HG02973 (cell line): Measurements from ENCODE around the gene RHOJ.
"Not testable (repeated sequence)": the region's sequence is repeated elsewhere in the genome, so short reads cannot be mapped to it uniquely, and the experiment has no call there.

Experiments
- ATAC-seq: cut with Tn5 transposase; IDR thresholded peaks from one replicate; pipeline ENCODE4 v1.9.1; 2021; ENCODE audit warnings: moderate library complexity; ENCODE audit not compliant: unreplicated experiment

Gene RHOJ

DNA sequence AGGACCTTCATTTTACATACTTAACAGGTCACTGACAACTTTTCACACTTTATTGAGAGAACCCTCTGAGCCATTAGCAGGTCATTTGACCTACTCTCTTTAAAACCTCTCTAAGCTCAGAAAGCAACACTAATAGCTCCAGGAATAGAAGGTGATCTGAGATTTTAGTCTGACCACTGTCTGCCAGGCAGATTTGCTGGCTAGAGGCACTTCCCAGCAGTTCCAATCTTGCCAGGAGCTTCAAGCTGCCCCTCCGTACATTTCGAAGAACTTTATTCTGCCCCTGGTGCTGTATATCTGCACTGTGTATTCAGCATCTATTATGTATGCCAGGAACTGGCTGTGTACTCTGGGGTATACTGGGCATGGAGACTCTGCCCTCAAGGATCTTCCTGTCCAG, 58.2 kb downstream of the RHOJ start:
- no peak for ATAC-seq

DNA sequence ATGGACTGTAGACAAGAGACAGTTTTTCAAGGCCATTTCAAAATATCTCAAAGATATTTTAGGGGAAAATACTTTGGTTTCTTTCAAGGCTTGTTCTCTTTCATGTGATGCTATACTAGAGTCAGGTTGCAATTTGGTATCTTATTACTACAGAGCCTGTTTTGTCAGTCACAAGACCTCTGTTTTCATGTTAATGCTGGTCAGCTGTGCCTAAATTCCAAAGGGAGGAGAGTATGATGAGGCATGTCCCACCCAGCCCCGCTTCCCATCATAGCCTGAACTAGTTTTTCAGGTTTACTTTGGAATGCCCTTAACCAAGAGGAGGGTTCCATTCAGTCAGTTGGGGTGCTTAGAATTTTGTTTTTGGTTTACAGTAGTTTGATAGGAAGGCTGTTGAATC, 61.9 kb downstream of the RHOJ start:
- no peak for ATAC-seq

DNA sequence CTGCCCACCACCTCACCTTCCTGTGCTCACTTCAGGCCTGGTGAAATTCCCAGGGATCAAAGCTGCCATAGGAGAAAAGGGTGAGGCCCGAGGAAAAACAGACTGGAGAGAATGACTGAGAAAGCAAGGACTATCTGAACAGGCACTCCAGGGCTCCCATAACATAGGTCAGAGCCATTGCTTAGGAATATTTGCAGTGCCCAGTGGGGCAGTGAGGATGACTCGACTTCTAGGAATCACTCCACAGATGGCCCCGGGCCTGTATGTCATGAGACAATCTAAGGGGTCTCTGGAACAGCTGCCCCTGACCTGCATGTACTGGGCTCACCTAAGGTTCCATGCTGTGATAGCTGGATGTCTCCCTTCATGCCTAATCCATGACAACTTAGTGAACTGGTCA, 62.9 kb downstream of the RHOJ start:
- no peak for ATAC-seq

DNA sequence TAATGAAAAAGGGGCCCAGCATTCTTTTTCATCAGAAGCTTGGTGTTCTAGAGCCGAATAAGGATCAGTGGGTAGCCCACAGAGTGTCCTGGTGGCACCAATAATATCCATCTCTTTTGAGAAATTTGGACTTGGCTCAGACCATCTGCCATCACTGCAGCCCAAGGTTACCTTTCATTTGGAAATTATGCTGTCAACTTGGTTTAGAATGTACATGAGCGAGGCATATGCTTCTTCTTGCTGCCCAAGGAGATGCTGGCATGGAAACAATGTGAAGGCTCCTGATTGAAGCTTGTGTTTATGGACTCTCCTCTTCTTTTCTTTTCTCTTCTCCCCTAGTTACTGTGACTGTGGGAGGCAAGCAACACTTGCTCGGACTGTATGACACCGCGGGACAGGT, 64.5 kb downstream of the RHOJ start:
- no peak for ATAC-seq

DNA sequence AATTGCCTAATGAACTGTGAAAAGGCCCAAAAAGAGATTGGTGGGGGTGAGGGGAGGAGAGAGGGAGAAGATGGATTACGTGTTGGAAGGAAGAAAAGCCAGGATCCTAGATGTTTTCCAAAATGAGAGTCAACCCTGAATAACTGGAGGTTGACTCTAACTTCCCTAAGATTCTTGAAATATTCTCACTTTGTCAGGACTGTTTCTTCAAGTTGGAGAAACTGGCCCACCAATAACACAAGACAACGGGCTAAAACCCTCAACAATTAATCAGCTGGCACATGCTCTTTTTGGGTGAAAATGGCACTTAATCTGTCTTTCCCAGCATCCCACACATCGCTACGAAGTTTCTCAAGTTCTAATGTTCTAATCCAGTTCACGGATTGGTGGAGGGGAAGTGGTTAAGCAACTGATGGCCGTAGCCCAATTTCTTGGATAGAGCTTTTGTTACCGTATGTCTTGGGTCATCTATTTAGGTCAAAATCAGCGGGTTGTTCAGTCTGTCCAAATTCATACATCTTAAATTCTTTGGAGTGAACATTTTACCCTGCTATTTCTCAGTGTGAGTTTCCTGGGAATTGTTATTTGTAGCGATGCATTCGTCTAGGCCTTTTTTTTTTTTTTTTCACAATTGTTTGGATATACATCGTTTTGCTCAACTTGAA, 65.5 kb downstream of the RHOJ start:
- no peak for ATAC-seq

DNA sequence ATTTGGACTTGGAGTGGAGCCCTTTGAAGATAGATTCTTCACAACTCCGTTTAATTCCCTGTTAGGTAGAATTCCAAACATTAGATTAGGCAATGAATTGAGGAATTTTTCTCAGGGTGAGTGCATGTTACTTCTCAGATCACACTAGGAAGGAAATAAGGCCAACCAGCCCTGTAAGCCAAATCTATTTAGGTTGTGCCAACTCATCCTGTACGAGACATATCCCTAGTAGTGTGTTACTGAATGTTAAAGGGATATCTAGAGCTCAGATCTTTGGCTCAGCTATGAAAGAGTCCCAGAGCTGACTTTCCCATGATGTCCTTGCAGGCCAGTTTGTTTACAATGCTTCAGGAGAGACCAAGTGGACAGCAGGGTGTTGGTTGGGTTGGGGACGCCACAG, 68.9 kb downstream of the RHOJ start:
- no peak for ATAC-seq

DNA sequence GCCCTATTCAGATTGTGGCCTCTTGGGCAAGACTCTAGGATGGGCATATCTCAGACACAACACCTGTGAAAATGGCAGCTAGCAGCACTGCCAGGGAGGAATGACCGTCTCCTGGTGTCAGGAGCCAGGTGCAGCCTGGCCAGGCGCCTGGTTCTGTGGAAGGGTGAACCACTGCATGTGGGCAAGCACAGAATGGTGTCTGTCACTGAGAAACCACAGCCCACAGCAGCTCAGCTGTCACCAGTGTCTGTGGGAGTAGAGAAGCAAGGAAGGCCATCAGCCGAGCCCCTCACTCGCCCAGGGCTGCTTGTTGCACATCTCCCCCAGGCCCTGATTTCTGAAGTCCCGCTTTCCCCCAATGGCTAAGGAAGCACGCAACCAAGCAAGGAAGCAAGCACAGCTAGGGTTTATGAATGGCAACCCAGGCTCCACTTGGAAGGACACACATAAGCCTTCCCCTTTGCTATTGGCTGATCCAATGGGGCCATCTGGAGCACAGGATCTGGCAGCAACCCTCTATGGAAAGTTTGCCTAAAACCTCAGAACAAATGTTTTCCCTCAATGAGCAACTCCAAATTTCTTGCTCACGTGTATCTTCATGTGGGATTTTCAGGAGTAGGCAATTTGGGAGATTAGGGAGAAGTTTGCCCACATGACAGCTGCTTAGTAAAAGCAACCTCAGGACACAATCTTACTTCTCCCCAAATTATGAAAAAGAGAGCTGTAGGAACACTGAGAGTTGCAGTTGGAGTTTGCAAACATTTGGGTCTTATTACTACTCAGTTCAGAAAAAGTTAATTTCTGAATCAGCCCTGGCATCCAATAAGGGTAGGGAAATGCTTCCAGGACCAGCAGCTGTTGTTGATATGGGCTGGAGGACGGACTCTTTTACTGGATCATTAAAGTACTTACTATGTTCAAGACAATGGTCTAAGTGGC, 69.7 kb downstream of the RHOJ start:
- no peak for ATAC-seq

DNA sequence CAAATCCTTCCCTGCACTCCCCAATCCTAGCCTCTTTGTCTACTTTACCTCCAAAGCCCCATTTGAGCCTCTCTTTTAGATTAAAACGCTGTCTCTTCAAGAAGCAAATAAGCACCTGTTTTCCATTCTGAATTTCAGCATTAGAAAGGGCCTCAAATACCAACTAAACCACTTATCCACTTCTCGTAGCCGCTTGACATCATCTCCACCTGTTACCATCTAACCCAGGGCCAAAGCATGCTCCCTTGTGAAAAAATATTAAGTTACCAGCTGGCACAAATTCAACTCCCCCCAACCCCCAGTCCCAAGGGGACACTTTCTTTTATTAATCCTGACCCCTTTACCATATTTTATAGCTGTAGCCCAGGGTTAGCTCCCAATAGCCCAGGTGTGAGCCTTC, 71.4 kb downstream of the RHOJ start:
- no peak for ATAC-seq

DNA sequence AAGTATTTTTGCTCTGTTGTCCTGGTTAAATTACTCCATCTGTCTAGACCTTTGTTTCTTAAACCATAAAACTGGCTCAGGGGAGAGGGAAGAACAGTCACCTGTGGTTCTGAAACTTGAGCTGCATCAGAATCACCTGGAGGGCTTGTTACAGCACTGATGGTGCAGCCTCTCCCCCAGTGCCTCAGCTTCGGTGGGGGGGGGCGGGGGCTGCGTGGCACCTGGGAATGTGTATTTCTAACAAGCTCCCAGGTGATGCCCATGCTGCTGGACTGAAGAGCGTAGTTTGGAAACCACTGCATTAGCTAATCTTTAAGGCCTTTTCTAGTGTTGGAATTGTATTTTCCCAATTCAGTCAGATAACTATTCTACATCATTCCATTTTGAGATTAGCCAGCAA, 71.8 kb downstream of the RHOJ start:
- no peak for ATAC-seq

DNA sequence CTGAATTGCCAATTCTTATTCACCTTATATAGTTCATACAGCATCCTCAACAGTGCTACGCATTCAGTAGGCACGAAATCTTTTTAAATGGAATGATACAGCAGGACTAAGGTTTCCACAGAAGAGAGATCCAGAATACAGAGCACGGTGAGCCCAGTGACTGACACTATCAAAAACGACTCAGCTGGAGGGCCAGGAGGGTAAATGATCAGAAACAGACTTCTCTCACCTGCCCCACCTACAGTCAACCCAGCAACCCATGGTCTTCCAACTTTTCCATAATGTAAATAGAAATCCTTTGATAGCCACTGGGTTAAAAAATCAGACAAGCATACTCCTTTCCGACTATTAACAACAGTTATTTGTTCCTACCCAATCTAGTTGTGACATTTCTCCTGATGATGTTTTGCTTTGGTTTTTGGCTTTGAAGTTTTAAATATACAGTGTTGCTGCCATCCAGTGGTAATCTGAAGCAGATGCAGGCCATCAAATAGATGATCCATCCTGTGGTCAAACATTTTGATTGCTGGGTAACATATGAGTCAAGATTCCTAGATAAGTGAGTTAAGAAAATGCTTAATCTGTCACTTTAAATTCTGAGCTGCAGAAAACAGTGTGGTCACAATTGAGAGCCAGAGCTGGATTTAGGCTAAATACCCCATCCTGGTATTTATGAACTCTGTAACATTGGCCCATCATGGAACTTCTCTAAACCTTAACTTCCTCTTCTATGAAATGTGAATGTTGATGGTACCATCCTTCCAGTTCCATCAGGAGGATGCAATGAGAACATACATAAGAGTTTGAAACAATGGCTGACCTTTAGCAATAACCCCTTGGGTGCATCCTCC, 72.5 kb downstream of the RHOJ start:
- peak; percentile 60 for ATAC-seq

DNA sequence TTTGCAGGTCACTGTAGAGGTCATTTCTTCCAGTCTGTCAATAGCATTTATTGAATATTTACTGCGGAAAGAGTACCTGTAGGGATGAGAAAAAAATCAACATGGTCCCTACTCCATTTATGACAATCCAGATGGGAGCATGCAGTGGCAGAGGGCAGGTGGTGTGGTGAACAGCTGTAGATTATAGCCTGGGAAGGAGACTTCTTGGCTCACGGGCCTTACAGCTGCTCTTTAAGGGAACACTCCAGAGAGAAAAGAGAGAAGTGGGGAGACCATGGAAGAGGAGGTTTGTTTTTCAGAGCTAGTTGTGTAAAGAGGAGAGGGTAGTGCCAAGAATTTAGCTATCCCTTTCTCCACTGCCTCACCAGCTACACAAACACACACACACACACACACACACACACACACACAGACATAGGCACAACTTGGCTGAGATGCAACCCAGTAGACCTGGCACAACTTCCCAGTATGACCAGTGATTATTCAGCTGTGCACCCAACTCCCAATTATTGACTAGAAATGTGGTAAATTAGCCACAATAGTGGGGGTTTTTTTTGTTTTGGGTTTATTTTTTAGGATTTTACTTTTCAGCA, 73.4 kb downstream of the RHOJ start:
- ATAC-seq = no peak

DNA sequence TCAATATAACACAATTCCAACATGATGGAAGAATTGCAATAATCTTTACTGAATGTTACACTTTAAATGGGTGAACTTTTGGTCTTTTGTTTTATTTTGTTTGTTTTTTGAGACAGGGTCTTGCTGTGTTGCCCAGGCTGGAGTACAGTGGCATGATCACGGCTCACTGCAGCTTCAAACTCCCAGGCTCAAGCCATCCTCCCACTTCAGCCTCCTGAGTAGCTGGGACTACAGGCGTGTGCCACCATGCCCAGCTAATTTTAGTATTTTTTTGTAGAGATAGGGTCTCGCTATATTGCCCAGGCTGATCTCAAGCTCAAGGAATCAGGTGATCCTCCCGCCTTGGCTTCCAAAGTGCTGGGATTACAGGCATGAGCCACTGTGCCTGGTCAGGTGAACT, 75.7 kb downstream of the RHOJ start:
- not testable (repeated sequence) for ATAC-seq

DNA sequence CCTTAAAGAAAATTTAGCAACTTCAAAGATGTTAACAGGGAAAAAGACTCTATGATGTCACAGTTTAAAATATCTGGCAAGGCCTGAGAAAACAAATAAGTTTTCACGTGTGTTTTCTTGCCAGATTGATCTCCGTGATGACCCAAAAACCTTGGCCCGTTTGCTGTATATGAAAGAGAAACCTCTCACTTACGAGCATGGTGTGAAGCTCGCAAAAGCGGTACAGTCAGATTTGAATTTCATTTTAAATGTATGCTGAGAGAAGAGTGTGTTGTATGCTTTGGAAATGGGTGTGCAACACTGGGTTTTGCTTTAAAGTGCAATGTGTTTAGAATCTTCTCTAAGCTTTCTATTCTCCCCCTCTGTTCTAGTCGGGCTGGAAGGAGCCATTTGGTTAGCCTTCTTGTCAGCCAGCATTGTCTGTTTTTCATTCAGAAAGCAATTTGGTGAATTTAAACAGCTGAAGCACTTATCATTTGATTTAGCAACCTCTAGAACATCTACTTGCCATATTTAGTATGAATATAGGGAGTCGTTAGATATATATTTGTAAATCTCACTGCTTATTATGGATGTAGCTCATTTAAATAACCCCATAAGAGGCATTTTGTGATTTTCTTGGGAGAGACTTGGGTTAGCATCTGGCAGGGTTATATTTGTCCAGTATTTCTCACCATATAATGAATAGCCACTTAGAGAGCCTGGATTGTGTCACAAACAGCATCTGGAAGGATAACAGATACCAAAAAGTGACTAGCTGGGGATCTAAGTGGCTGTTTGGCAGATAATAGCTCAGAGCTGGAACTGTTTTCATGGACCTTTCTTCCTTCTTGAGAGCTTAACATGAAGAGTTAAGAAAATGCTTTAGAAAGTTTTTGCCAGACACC, 79.0 kb downstream of the RHOJ start:
- no peak for ATAC-seq

DNA sequence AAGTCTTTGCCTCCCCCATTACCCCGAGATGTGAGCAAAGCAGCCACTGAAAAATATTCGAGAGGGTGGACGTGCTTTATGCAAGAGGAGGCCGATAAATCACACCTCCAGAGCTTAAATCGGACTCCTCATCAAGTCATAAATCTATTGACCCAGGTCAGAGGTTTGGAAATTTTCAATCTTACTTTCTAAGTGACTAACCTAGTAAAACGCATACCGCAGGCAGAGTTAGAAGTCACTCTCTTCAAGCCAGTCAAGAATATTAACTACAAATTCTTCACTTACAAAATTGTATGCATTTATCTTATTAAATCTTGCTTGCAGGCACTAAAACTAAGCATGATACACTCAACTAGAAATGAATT, 79.6 kb downstream of the RHOJ start:
- ATAC-seq = no peak

DNA sequence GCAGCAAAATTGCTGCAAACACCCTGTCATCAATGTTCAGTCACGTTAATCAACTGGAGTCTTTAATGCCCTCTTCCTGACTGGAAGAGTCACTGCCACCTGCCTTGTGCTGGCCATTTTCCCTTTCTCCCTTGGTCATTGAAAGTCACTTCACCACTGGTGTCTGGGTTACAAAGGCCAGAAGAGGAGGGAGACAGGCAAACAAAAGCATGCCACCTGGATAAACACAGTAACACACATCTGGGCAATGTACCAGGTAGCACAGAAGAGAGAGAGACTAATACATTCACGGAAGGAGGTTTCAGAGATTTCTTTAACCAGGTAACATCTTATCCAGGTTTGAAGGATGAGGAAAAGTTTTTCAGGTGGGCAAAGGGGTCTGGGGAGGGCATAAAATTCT, 81.8 kb downstream of the RHOJ start:
- no peak for ATAC-seq

DNA sequence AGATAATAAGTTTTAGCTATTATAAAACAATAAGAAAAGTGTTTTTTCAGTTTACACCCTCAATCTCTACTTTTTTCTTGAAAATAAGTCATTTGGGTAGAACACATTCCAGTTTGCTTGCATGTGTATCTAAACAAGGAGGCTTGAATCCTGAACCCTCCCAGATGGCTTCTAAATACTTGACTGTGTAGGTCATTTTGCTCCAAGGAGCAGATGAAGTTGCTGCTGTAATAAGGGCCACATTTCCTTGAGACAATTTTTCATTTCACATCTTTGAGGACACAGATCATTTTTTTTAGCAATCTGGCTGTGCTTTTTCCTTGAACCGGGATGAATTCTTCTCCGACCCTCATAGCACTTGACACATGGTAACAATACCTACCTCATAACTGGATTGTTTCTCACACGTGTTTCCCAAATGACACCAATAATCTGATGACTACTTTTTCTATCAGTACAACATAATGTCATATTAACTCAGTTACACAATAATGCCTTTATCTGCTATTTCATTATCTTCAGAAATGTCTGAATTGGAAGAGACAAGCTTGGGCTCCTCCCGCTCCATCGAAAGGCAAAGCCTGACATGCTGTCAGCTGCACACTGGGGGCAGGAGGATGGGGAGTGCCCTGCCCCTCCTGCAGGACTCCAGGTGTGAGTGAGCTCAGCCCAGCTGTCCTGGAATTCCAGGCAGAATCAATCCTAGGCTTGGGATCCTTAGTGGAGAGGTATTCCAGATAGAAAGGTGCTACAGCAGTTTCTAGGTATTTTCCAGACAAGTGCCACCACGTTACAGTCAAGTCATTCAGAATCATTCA, 83.6 kb downstream of the RHOJ start:
- no peak for ATAC-seq

DNA sequence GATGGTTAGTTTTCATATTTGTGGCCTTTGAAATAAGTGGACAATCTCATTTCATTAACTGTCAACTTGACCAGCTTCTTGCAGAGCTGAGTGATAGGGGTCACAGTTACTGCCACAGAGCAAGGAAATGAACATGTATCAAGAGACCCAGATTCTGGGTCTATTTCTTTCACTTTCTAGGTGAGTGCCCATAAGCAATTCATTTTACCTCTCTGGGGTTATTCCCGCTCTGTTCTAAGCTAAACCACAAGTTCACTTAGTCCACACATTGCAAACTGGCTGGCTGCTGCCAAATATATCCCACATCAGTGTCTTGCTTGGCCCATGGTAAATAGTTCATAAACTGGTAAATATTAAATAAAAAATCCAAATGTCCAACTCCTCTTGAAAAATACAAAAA, 84.6 kb downstream of the RHOJ start:
- ATAC-seq = no peak

DNA sequence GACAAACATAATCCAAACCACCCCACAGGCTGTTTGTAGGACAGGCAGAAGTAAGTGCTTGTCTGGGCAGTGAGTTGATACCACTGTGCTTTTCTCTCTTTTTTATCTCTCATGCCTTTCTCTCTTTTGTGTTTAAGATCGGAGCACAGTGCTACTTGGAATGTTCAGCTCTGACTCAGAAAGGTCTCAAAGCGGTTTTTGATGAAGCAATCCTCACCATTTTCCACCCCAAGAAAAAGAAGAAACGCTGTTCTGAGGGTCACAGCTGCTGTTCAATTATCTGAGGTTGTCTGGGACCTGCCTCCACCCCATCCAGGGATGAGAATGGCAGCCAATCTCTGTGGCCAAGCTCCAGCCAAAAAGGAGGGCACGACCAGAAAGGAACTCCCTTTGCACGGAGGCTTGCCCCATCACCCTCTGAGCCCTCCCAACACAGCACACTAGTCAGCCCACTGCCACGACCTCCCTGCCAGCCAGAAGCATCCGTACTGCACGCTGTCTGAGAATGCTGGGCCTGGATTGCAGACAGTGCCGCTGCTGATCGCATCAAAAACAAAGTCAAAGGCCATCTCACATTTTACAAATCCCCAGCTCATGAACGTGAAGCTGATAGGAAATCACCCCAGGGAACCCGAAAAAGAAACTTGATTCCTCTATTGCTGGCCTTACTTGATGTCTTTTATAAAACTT, 86.6 kb downstream of the RHOJ start:
- no peak for ATAC-seq

DNA sequence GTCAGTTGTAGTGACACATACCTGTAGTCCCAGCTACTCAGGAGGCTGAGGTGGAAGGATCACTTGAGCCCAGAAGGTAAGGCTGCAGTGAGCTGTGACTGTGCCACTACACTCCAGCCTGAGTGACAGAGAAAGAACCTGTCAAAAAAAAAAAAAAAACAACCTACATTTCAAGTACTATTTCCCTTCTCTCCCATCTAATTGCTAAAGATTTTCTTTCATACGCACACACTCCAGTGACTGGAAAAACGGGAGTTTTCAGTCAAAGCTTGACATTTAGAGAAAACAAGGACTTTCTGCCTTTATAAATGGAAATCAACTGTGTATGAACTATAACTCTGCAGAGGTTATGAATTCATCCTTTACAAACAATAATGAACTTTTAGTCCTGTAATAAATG, 88.6 kb downstream of the RHOJ start:
- no peak for ATAC-seq
